GM18508 (cell line): ENCODE results near the gene TUBB2B.
"Not testable (repeated sequence)": the region's sequence is repeated elsewhere in the genome, so short reads cannot be mapped to it uniquely, and the experiment has no call there.

Source experiments
- ATAC-seq: cut with Tn5 transposase; IDR thresholded peaks from one replicate; pipeline ENCODE4 v1.9.1; 2021; ENCODE audit warnings: moderate number of reproducible peaks; ENCODE audit not compliant: insufficient read depth, unreplicated experiment

TUBB2B gene

GRCh38 chr6:3194535-3195419 is 32.7 kb downstream of the TUBB2B start:
- ATAC-seq: no peak

GRCh38 chr6:3193102-3193849 is 34.2 kb downstream of the TUBB2B start:
- ATAC-seq: no peak

DNA sequence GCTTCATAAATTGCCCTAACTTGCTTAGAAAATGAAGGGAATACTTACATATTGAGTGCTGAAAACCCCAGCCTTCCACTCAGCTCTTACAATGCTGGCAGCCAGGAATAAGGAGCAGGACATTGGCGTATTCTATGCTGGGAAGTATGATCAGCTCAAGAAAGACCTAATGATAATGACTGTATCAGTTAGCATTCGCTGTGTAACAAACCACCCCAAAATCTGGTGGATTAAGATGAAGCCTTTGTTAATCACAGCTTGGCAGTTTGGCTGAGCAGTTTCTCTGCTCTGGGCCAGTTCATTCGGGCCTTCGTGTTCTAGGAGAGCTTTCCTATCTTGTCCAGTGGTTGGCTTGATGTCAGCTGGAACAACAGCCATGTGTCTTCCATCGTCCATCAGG is 36.7 kb downstream of the TUBB2B start:
- ATAC-seq: no peak

GRCh38 chr6:3190056-3190455 is 37.4 kb downstream of the TUBB2B start:
- no peak for ATAC-seq

DNA sequence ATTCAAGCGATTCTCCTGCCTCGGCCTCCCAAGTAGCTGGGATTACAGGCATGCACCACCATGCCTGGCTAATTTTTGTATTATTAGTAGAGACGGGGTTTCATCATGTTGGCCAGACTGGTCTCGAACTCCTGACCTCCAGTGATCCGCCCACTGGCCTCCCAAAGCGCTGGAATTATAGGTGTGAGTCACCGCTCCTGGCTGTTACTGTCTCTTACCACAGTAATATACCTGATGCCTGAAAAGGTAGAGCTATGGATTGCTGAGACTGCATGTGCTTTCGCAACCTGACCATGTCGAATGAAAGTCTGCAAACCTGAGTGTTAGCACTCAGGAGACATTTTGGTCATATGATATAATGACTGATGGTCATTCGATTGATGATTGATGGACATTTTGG is 38.3 kb downstream of the TUBB2B start:
- not testable (repeated sequence) for ATAC-seq

GRCh38 chr6:3188262-3188661 is 39.2 kb downstream of the TUBB2B start:
- no peak for ATAC-seq

GRCh38 chr6:3186974-3187382 is 40.5 kb downstream of the TUBB2B start:
- no peak for ATAC-seq

GRCh38 chr6:3183066-3183465 is 44.4 kb downstream of the TUBB2B start:
- no peak for ATAC-seq

DNA sequence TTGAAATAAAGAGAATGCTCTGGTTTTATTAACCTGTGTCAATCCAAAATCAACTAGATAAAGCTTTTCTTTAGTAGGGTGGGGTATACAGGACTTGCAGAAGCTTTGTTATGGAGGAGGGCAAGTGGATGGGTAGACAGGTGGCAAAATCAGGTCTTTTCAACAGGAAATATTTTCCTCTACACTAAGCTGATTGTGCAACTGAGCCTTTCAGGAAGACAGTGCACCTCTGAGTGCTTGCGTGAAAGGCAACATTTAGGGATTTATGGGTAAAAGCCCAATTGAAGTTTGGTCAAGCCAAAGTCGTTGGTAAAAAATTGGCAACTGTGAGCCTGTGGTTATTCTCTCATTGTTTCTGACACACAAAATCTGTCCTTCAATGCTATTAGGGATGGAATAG is 46.3 kb downstream of the TUBB2B start:
- no peak for ATAC-seq

DNA sequence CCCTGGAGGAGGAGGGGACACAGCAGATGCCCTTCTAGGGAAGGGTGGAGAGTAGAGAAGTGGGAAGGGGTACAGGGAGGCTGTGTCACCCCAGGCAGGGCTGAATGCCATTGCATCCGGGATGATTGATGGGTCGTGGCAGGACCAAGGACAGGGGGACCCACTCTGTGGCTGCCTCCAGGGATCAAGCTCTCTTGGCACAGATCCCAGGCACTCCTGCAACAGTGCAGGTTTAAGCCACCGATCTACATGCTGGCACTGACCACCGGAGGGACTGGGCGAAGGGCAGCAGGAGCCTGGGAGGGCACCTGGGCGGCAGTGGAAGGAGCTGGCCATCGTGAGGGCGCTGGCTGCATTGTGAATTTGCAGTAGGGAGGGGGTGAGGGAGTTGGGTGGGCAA is 47.5 kb downstream of the TUBB2B start:
- not testable (repeated sequence) for ATAC-seq

GRCh38 chr6:3178666-3179065 is 48.8 kb downstream of the TUBB2B start:
- not testable (repeated sequence) for ATAC-seq

GRCh38 chr6:3176562-3177355 is 50.7 kb downstream of the TUBB2B start:
- no peak for ATAC-seq

DNA sequence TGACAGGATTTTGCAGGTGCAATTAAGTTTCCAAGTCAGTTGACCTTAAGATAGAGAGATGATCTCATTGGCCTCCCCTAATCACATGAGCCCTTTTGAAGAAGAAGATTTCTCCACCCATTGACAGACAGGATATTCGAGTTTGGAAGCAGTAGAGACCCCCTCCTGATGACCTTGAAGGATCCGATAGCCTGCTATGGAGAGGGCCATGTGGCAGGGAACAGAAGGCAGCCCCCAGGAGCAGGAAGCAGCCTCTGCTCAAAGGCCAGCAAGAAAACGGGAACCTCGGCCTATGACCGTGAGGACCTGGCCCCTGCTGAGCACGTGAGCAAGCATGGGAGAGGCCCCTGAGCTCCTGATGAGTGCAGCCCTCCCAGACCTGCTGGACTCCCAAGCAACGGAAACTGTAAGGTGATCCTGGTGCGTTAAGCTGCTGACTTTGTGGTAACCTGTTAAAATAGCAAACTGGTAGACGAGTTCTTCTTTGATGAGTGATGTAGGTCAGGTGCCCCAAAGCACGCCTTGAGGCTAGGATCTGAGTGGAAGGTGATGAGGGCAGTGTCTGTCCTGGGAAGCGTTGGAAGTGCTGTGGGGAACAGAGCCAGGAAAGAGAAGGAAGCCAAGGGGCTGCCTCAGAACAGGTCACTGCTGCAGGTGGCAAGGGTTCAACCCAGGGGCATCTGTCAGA is 51.6 kb downstream of the TUBB2B start:
- ATAC-seq: no peak
